Daoy (cell line): ENCODE measurements around the gene LMCD1. TPM values are rescaled to one million over a fixed set of nuclear protein-coding genes. Genes with fewer than 3 reads are reported as not detected.

Experiments
- DNase-seq: peaks from one replicate; pipeline ENCODE4 v3.0.0-alpha.2; 2015; ENCODE audit warnings: low read depth
- total RNA-seq: library from RNA; depleted of rRNA; stranded (reverse); fragments of >200 nt; shearing (Covaris generic); gene quantifications from 2 replicates; pipeline ENCODE4 v1.2.3, GENCODE V29; 2014

The LMCD1 gene
- total RNA-seq, 1 experiment from 2014 or later = 18.7 TPM

DNA sequence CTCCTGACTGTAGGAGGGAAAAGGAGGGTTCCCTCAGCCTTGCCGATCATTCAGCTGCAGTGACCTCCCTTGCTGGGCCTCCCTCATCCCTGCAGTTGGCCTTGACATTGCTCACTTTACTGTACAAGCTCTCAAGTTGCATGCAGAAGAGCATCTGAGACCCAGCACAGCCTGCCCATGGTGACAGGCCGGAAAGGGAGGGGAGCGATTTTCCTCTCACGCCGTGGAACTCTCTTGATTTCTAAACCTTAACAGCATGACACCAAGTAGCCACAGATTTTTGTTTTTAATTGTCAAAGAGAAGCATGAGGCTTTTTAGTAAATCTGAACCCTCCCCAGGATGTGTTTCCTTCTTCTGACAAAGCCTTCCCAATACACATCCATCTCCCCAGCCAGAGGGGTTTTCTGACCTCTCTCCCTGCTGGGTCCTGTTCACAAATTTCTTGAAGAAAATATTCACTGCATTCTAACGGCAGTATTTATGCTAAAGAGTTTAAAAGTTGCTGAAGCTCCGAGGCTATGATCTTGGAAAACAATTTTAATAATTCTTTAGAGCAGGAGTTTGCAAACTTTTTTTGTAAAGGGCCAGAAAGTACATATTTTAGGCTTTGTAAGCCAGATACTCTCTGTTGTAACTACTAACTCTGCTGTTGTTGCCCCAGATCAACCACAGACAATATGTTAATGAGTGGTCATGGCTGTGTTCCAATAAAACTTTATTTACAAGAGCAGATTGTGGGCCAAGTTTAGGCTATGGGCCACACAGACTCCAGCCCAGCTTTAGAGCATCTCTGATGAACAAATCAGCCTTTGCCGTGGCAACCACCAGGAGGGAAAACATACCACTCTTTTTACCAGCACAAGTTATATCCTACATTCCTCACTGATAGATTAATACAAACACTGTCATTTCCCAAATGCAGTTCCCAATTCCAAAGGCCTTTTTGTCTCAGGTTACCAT lies 34.8 kb downstream of the LMCD1 start:
- no peak for DNase-seq

GRCh38 chr3:8537440-8537839 lies 35.8 kb downstream of the LMCD1 start:
- DNase-seq = no peak

GRCh38 chr3:8538223-8538622 lies 36.6 kb downstream of the LMCD1 start:
- no peak for DNase-seq

- DNase-seq = peak; percentile 36
Measured at GRCh38 chr3:8538913-8539312, 37.3 kb downstream of the LMCD1 start.

DNA sequence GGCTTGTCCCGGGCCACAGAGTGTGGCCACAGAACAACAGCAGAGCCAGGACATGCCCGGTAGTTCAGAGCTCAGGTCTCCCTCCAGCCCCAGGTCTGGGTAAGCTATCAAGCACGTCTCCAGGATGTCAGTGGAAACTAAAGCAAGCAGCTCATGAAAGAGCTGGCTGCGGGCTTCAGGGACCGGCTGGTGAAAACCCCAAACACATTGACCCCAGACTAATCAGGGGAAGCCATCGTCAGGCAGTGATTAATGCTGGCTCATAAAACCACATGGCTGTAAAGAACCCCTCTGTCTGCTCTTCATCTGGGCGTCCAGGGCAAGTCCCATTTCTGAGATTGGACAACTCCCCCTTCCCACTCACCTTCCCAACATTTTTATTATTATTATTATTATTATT lies 37.8 kb downstream of the LMCD1 start:
- peak; percentile 70 for DNase-seq

- peak; percentile 12 for DNase-seq
Measured at GRCh38 chr3:8540456-8540855, 38.8 kb downstream of the LMCD1 start.

DNA sequence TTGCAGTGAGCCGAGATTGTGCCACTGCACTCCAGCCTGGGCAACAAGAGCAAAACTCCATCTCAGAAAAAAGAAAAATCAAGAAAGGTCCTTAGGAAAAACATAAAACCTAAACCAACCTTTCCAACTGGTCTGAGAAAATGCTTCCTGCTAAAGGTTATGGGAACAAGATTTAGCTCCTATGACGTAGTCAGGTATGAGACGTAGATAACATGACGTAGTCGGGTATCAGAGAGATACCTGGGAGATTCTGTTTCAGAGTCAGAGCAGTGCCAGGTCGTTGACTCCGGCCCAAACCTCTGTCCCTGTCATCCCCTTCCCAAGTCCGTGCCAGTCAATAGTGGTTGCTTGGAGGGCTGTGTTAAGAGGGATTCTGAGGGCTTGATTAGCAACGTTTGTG lies 39.9 kb downstream of the LMCD1 start:
- DNase-seq = no peak

GRCh38 chr3:8542190-8543135 lies 40.8 kb downstream of the LMCD1 start:
- no peak for DNase-seq

GRCh38 chr3:8546609-8547008 lies 45.0 kb downstream of the LMCD1 start:
- DNase-seq = no peak

- no peak for DNase-seq
Measured at GRCh38 chr3:8548502-8549275, 47.1 kb downstream of the LMCD1 start.

DNA sequence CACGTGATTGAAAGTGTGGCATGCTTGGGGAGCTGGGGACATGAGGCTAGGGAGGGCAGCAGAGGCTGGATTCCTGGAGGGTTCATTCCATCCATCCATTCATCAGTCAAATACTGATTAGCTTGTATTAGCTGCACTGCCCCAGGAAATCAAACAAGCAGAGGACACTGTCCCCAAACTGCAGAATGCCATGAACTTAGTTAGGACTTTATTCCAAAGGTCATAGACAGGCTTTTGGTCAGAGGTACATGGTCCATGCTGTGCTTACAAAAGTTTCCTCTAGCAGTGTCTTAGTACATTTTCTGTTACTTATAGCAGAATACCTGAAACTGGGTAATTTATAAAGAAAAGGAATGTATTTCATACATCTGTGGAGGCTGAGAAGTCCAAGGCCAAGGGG lies 47.7 kb downstream of the LMCD1 start:
- no peak for DNase-seq

- no peak for DNase-seq
Measured at GRCh38 chr3:8550611-8551010, 49.0 kb downstream of the LMCD1 start.

- no peak for DNase-seq
Measured at GRCh38 chr3:8552223-8552762, 50.7 kb downstream of the LMCD1 start.

DNA sequence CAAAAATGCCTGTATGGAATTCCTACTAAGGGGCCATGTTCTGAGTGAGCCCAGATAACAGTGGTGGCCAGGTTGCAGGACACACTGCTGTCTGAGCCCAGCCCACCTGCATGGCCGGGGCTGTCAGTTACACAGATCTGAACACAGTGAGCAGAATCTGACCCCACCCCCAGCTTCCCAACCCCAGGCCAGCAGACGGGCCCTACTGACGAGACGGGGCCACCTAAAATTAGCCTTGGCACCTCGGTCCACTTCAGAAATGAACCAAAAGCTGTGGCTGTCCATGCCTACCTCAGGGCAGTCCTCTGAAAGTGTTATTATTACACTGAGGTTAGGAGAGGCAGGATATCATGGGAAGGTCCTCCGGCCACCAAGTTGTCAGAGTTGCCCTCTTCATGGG lies 51.8 kb downstream of the LMCD1 start:
- no peak for DNase-seq

DNA sequence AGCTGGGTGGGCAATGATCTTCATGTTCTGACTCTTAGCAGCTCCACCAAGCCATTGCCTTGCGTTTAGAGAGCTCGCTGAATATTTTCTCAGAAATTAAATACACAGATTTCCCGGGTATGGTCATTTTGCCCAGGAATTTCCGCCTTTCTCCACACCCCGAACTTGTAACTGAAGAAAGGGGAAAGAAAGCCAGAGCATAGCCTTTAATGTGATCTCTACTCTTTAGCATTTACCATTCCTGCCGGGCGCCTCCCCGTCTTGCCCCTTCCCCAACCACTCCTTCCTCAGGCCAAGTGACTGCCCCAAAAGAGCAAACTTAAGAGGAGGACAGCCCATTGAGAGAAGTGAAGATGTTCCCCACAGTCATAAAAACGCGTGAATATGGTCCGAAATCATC lies 53.1 kb downstream of the LMCD1 start:
- DNase-seq = no peak

GRCh38 chr3:8555113-8555661 lies 53.6 kb downstream of the LMCD1 start:
- peak; percentile 55 for DNase-seq

- DNase-seq = no peak
Measured at GRCh38 chr3:8555725-8556472, 54.3 kb downstream of the LMCD1 start.

- DNase-seq = no peak
Measured at GRCh38 chr3:8556473-8556869, 54.8 kb downstream of the LMCD1 start.

DNA sequence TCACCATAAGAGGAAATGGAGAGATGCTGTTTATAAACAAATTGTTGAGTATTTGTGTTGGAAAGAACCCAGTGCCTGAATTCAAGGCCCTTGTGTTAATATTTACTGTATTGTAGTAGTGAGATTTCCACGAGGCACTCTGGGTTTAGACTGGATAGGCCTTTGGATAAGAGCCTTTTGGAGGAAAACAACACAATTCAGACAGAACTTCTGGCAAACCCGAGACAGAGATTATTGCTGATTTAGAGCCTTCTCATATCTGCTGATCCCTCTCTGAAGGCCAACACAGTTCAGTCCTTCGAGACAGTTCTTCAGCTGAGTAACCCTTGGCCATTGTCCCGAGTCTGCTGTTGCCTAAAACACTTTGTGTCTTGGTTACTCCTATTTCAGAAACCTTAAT lies 55.7 kb downstream of the LMCD1 start:
- no peak for DNase-seq

DNA sequence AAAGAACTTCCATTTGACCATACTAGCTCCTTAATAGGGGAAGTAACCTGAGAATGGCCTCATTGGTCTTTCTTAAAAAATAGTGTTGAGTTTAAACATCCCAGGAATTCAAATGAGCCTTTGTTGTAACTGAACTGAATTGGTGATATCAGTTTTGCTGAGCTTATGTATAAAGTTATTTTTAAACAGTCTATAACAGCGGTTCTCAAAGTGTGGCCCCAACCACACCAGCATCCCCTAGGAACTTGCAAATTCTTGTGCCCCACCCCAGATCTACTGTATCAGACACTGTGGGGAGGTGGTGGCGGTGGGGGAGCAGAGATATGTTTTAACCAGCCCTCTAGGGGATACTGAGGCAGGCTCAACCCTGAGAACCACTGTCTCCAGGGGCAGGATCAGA lies 57.0 kb downstream of the LMCD1 start:
- no peak for DNase-seq
